ENCODE data around the gene ZBTB16.

The ZBTB16 gene

GRCh38 chr11:114193730-114194679 is 134.5 kb downstream of the ZBTB16 start:
- ChIA-PET CTCF (interaction anchor here (0.7 to 1.0 kb wide), 2 partner anchors 58 to 67 kb away, joined by 5 to 8 read pairs; no protein-coding TSS in a partner anchor), POLR2A (ENCODE audit: low non-redundant PET) (no interaction called here)
- DNase-seq (ENCODE audit: low spot score): no peak
- TF ChIP-seq, protein P1, sequence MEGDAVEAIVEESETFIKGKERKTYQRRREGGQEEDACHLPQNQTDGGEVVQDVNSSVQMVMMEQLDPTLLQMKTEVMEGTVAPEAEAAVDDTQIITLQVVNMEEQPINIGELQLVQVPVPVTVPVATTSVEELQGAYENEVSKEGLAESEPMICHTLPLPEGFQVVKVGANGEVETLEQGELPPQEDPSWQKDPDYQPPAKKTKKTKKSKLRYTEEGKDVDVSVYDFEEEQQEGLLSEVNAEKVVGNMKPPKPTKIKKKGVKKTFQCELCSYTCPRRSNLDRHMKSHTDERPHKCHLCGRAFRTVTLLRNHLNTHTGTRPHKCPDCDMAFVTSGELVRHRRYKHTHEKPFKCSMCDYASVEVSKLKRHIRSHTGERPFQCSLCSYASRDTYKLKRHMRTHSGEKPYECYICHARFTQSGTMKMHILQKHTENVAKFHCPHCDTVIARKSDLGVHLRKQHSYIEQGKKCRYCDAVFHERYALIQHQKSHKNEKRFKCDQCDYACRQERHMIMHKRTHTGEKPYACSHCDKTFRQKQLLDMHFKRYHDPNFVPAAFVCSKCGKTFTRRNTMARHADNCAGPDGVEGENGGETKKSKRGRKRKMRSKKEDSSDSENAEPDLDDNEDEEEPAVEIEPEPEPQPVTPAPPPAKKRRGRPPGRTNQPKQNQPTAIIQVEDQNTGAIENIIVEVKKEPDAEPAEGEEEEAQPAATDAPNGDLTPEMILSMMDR (conservative IDR thresholded peaks at IDR 0.05; ENCODE audit: low read depth): no peak
- peak overlapping the region; percentile 77 for H3K27ac ChIP-seq

DNA sequence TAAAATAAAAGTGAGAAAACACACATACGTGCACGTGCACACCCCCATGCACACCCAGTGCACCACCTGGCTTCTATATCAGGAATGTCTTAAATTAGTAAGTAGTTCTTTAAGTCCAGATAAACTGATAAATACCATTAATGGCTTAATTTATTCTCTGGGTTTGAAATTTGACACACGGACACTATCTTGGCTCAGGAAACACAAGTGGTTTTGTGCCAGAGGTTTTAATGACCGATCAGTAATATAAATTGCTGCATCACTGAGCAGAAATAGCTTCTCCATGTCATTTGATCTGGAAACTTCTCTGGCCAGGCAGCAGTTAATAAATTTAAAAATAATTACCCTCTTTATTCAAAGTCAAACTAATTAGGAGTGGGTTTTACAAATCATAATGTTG is 135.2 kb downstream of the ZBTB16 start:
- CTCF ChIA-PET: no interaction called here
- peak overlapping the region; percentile 97 for H3K27ac ChIP-seq
- no peak for DNase-seq (ENCODE audit: low spot score)
- POLR2A ChIA-PET (ENCODE audit: low non-redundant PET): no interaction called here
- TF ChIP-seq, protein P1 (conservative IDR thresholded peaks at IDR 0.05; ENCODE audit: low read depth): no peak

DNA sequence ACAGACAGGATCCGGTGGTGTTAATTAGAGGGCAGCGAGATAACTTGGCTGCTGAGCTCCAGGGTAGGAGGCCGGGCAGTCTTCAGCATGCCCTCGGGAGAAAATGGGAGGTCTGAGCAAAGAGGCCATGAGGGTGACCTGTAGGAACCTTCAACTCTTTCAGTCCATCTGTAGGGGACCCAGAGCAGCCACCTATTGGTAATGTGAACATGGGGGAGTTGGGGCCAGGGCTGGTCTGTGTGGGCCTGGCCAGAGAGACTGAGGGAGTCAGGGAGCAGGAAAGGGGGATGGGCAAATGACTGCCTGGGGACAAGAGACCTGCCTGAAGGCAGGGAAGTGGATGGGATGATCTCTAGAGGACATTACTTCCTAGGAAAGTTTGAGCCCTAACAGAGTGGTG is 135.6 kb downstream of the ZBTB16 start:
- ChIA-PET POLR2A (ENCODE audit: low non-redundant PET) (no interaction called here), CTCF (no interaction called here)
- no peak for DNase-seq (ENCODE audit: low spot score)
- TF ChIP-seq, protein P1 (conservative IDR thresholded peaks at IDR 0.05; ENCODE audit: low read depth): no peak
- peak overlapping the region; percentile 97 for H3K27ac ChIP-seq

- ChIA-PET POLR2A (ENCODE audit: low non-redundant PET) (no interaction called here), CTCF (interaction anchor here (0.8 kb wide), 1 partner anchor 85 kb away, joined by 4 read pairs; no protein-coding TSS in a partner anchor)
- DNase-seq (ENCODE audit: low spot score): peak; percentile 67
- peak overlapping the region; percentile 97 for H3K27ac ChIP-seq
- TF ChIP-seq, protein P1 (conservative IDR thresholded peaks at IDR 0.05; ENCODE audit: low read depth): no peak
Observed at GRCh38 chr11:114195981-114196731, 136.6 kb downstream of the ZBTB16 start.

GRCh38 chr11:114196997-114197703 is 137.6 kb downstream of the ZBTB16 start:
- CTCF ChIA-PET: interaction anchor here (0.6 to 1.7 kb wide), 3 partner anchors 57 to 84 kb away, joined by 3 to 6 read pairs (median 4); no protein-coding TSS in a partner anchor
- POLR2A ChIA-PET (ENCODE audit: low non-redundant PET): interaction anchor here (0.7 kb wide), 1 partner anchor 602 kb away, joined by 3 read pairs; no protein-coding TSS in a partner anchor
- TF ChIP-seq, protein P1 (conservative IDR thresholded peaks at IDR 0.05; ENCODE audit: low read depth): no peak
- peak overlapping the region; percentile 97 for H3K27ac ChIP-seq
- DNase-seq (ENCODE audit: low spot score): no peak
